Mesenchymal stem cell (in vitro differentiated cells and primary cell): Measurements from ENCODE around the gene SFXN5.

ENCODE experiments used
- DNase-seq: peaks from one replicate; pipeline ENCODE4 v3.0.0-alpha.2; 2013
- H2AFZ ChIP-seq: one replicate; pipeline ENCODE4 v1.6.1; 2013; ENCODE audit warnings: low read depth, mild to moderate bottlenecking, control low read depth, inconsistent platforms, low read length, moderate library complexity
- H2AK5ac ChIP-seq: 2 replicates; pipeline ENCODE4 v1.6.1; 2013; ENCODE audit warnings: low read length, moderate library complexity, mild to moderate bottlenecking, inconsistent platforms; ENCODE audit not compliant: severe bottlenecking
- H2BK120ac ChIP-seq: one replicate; pipeline ENCODE4 v1.6.1; 2013; ENCODE audit warnings: low read depth, mild to moderate bottlenecking, inconsistent platforms, low read length, moderate library complexity
- H2BK12ac ChIP-seq, 2 experiments: one replicate each; pipeline ENCODE4 v1.6.1; 2013; ENCODE audit warnings: inconsistent platforms in 2 of 2, low read length in 2 of 2, mild to moderate bottlenecking in 2 of 2, moderate library complexity in 2 of 2, control low read depth in 1 of 2
- H2BK15ac ChIP-seq: one replicate; pipeline ENCODE4 v1.6.1; 2013; ENCODE audit warnings: mild to moderate bottlenecking, low read depth, inconsistent platforms; ENCODE audit not compliant: poor library complexity, severe bottlenecking
- H2BK5ac ChIP-seq: 2 replicates; pipeline ENCODE4 v1.6.1; 2013; ENCODE audit warnings: low read depth, mild to moderate bottlenecking, low read length, control low read depth, inconsistent platforms; ENCODE audit not compliant: poor library complexity, severe bottlenecking
- H3K14ac ChIP-seq, 2 experiments: one replicate each; pipeline ENCODE4 v1.6.1; 2013; ENCODE audit warnings: inconsistent platforms in 2 of 2, low read length in 2 of 2, control low read depth in 1 of 2, mild to moderate bottlenecking in 1 of 2, moderate library complexity in 1 of 2
- H3K18ac ChIP-seq, 2 experiments: one replicate each; pipeline ENCODE4 v1.6.1; 2013; ENCODE audit warnings: inconsistent platforms in 2 of 2, low read length in 2 of 2, control low read depth in 1 of 2, low read depth in 1 of 2, mild to moderate bottlenecking in 1 of 2
- H3K23ac ChIP-seq, 2 experiments: one replicate each; pipeline ENCODE4 v1.6.1; 2013; ENCODE audit warnings: inconsistent platforms in 2 of 2, low read length in 2 of 2, mild to moderate bottlenecking in 2 of 2, moderate library complexity in 2 of 2, control low read depth in 1 of 2
- H3K27ac ChIP-seq: 2 replicates; pipeline ENCODE4 v1.5.1; 2013; ENCODE audit warnings: mild to moderate bottlenecking, moderate library complexity, low read length, control low read depth, inconsistent platforms; ENCODE audit not compliant: poor library complexity, severe bottlenecking
- H3K27me3 ChIP-seq, 2 experiments: 2 replicates each; pipeline versions ENCODE4 v1.6.1 to v1.7.0; 2013; ENCODE audit warnings: low read length in 2 of 2, mild to moderate bottlenecking in 2 of 2, moderate library complexity in 2 of 2, control low read depth in 1 of 2, inconsistent platforms in 1 of 2; ENCODE audit not compliant: control insufficient read depth in 1 of 2, insufficient read depth in 1 of 2
- H3K36me3 ChIP-seq, 2 experiments: 2 replicates each; pipeline versions ENCODE4 v1.6.1 to v1.7.0; 2013; ENCODE audit warnings: low read length in 2 of 2, control low read depth in 1 of 2, inconsistent platforms in 1 of 2, low read depth in 1 of 2, mild to moderate bottlenecking in 1 of 2; ENCODE audit not compliant: insufficient read depth in 2 of 2, control insufficient read depth in 1 of 2
- H3K4ac ChIP-seq, 2 experiments: one replicate each; pipeline ENCODE4 v1.6.1; 2013; ENCODE audit warnings: inconsistent platforms in 2 of 2, low read length in 2 of 2, mild to moderate bottlenecking in 2 of 2, moderate library complexity in 2 of 2, control low read depth in 1 of 2, low read depth in 1 of 2
- H3K4me1 ChIP-seq: 2 replicates; pipeline ENCODE4 v1.6.1; 2013; ENCODE audit warnings: low read depth, low read length, control low read depth; ENCODE audit not compliant: control insufficient read depth, insufficient read depth
- H3K4me2 ChIP-seq: 2 replicates; pipeline ENCODE4 v1.6.1; 2013; ENCODE audit warnings: low read length, mild to moderate bottlenecking, inconsistent platforms; ENCODE audit not compliant: poor library complexity, severe bottlenecking
- H3K4me3 ChIP-seq, 2 experiments: 2 replicates each; pipeline versions ENCODE4 v1.5.1 to v1.7.0; 2013; ENCODE audit warnings: low read length in 2 of 2, mild to moderate bottlenecking in 2 of 2, control low read depth in 1 of 2, low read depth in 1 of 2; ENCODE audit not compliant: insufficient read depth in 1 of 2
- H3K79me1 ChIP-seq: replicated peaks from 2 replicates; pipeline ENCODE4 v1.6.1; 2013; ENCODE audit warnings: mild to moderate bottlenecking, control low read depth, low read length, inconsistent platforms; ENCODE audit not compliant: poor library complexity, severe bottlenecking
- H3K9ac ChIP-seq: 2 replicates; pipeline ENCODE4 v1.7.0; 2013; ENCODE audit warnings: mild to moderate bottlenecking, low read length, moderate library complexity
- H3K9me3 ChIP-seq: 2 replicates; pipeline ENCODE4 v1.7.0; 2013; ENCODE audit warnings: mild to moderate bottlenecking, low read length; ENCODE audit not compliant: control insufficient read depth
- H4K8ac ChIP-seq: one replicate; pipeline ENCODE4 v1.6.1; 2013; ENCODE audit warnings: inconsistent platforms, mild to moderate bottlenecking, low read length, moderate library complexity
- H4K91ac ChIP-seq: one replicate; pipeline ENCODE4 v1.6.1; 2013; ENCODE audit warnings: mild to moderate bottlenecking, low read length, inconsistent platforms
- WGBS: methylation state at CpG from one replicate; pipeline ENCODE4 v1.1.7; 2013; ENCODE audit warnings: mixed read lengths; 5-methylcytosine and 5-hydroxymethylcytosine counted together

Gene SFXN5

GRCh38 chr2:73083886-73084800, 12.6 kb upstream of the SFXN5 start:
- Histone ChIP-seq H2BK120ac (no peak overlapping the region), H3K27ac (peak overlapping the region; percentile 84), H3K23ac (no peak overlapping the region), H2AFZ (no peak overlapping the region), H3K4me3 (no peak overlapping the region), H3K4ac (no peak overlapping the region), H2BK15ac (no peak overlapping the region), H3K9me3 (no peaks in the 10 kb centered on the region), H4K8ac (no peak overlapping the region), H3K4me1 (peaks cover 85% of the 10 kb centered on the region), H3K9ac (peak overlapping the region; percentile 46), H2BK5ac (no peak overlapping the region), H3K27me3 (no peaks in the 10 kb centered on the region), H3K79me1 (peaks cover 38% of the 10 kb centered on the region), H2BK12ac (no peak overlapping the region), H4K91ac (no peak overlapping the region), H3K18ac (no peak overlapping the region), H2AK5ac (peak overlapping the region; percentile 59), H3K4me2 (peak overlapping the region; percentile 48), H3K14ac (no peak overlapping the region), H3K36me3 (peaks cover 63 to 77% of the 10 kb centered on the region in 2 experiments)
- DNase-seq: no peak
- 92% methylated on average over 7 of the region's 7 CpGs for WGBS

- Histone ChIP-seq H3K36me3 (peaks cover 68 to 79% of the 10 kb centered on the region in 2 experiments), H3K27me3 (no peaks in the 10 kb centered on the region), H3K4ac (no peak overlapping the region), H3K27ac (no peak overlapping the region), H3K4me2 (no peak overlapping the region), H3K9me3 (no peaks in the 10 kb centered on the region), H3K18ac (no peak overlapping the region), H3K4me1 (peaks cover 78% of the 10 kb centered on the region), H4K91ac (no peak overlapping the region), H2AFZ (no peak overlapping the region), H2BK12ac (no peak overlapping the region), H3K23ac (no peak overlapping the region), H3K4me3 (no peak overlapping the region), H3K14ac (no peak overlapping the region), H3K79me1 (peaks cover 46% of the 10 kb centered on the region), H3K9ac (no peak overlapping the region), H2AK5ac (no peak overlapping the region), H2BK120ac (no peak overlapping the region), H2BK5ac (no peak overlapping the region), H2BK15ac (no peak overlapping the region), H4K8ac (no peak overlapping the region)
- DNase-seq: no peak
- WGBS: 95% methylated on average over 13 of the region's 13 CpGs
These were observed 11.3 kb upstream of the SFXN5 start for GRCh38 chr2:73082523-73083410.

- no peak overlapping the region for H3K4ac ChIP-seq
- peaks cover 67 to 74% of the 10 kb centered on the region in 2 experiments for H3K36me3 ChIP-seq
- WGBS: 75% methylated on average over 16 of the region's 16 CpGs
- no peak overlapping the region for H3K14ac ChIP-seq
- no peak overlapping the region for H2BK15ac ChIP-seq
- peaks cover 67% of the 10 kb centered on the region for H3K4me1 ChIP-seq
- H2AK5ac ChIP-seq: no peak overlapping the region
- H2AFZ ChIP-seq: no peak overlapping the region
- no peak overlapping the region for H3K27ac ChIP-seq
- H4K91ac ChIP-seq: no peak overlapping the region
- no peak overlapping the region for H3K4me3 ChIP-seq
- DNase-seq: no peak
- H2BK120ac ChIP-seq: no peak overlapping the region
- H2BK5ac ChIP-seq: no peak overlapping the region
- H3K79me1 ChIP-seq: peaks cover 52% of the 10 kb centered on the region
- H2BK12ac ChIP-seq: no peak overlapping the region
- no peak overlapping the region for H3K18ac ChIP-seq
- no peaks in the 10 kb centered on the region for H3K27me3 ChIP-seq
- H3K23ac ChIP-seq: no peak overlapping the region
- no peak overlapping the region for H4K8ac ChIP-seq
- H3K4me2 ChIP-seq: no peak overlapping the region
- no peaks in the 10 kb centered on the region for H3K9me3 ChIP-seq
- no peak overlapping the region for H3K9ac ChIP-seq
These were observed 9.7 kb upstream of the SFXN5 start for GRCh38 chr2:73081181-73081671.
